Activated CD8-positive, alpha-beta memory T cell treated with anti-CD3 and anti-CD28 coated beads for 1 hour (primary cell): ENCODE data around the gene SEPTIN11.
A peak's percentile ranks its signal among the peaks of the same experiment; 100 is the strongest.

Experiments used
- DNase-seq, 2 donors: peaks; one replicate each; pipeline ENCODE4 v3.0.0-alpha.2; 2020; ENCODE audit warnings: low read depth in 1 of 2; ENCODE audit errors: extremely low read depth in 1 of 2

The SEPTIN11 gene

DNA sequence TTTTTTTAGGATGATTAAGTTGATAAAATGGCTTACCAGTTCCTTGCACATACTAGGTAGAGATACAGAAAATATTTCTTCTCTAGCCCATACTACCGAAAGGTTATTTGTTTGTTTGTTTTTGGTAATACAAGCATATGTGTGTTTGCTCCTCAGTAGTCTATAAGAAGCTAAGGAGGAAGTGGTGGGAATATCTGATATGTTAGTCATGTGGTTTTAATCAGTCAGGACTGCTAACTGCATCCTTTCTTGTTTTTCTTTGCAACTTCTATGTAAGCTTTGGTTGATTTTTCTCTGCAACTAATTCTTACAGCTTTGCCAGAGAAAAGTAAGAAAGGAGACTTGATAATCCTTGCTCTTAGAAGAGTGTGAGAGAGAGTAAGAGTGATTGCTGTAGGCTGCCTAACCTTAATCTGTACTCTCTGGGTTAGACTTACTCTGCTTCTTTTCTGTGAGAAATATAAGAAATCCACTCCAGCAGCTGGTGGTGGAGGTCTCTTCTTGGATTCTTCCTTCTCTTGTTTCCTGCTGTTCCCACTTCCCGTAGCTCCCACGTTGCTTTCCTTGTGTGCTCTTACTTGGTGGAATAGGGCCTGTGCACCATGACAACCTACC lies 28.3 kb downstream of the SEPTIN11 start:
- no peak for DNase-seq

DNA sequence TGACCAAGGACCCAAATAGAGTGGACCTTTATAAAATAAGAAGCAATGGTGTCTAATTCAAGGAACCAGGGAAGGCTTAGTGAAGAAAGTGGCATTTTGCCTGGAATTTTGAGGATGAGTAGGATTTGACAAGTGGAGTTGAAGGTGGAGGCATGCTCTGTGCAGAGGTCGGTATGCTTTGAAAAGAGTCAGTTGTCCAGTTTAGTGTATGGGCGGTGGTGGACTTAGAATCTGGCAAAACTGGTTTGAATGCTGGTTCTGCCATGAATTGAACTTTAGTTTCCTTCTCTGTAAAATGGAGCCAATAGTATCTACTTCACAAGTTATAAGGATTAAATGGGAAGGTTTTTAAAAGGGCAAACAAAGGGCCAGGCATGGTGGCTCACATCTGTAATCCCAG lies 29.7 kb downstream of the SEPTIN11 start:
- no peak for DNase-seq

DNA sequence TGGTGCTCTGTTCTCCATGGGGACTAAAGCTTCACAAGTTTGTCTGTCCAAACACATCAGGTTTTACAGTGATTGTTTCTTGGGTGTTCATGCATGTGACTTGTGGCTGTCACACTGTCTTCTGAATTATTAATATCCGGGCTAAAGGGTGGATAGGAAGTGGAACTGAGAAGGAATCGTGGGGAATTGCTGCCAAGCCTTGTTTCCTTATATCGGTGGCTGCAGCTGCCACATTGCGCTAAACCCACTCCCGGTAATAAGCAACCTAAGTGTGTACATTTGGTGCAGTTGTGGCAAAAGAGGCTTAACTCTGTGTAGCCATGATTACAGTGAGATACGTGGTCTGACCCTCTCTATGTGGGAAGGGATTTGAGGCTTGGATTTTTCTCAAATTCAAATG lies 30.7 kb downstream of the SEPTIN11 start:
- DNase-seq: no peak

DNA sequence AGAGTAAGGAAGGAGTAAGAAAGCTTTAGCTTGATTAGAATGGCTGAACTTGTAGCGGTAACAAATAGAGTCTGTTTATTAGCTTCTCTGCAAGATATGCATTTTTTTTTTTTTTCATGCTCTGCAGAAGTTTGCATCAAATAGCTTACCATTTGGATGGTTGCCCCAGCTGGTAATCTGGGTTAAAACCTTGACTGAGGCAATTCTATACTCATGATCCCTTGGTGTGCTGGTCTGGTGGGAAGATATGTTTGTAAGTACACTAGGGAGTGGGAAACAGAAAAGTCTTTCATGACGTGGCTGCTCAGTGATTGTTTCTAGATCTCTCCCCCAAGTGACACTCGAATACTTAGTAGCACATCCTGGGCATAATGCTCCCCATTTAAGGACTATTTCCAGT lies 32.1 kb downstream of the SEPTIN11 start:
- DNase-seq: no peak

DNA sequence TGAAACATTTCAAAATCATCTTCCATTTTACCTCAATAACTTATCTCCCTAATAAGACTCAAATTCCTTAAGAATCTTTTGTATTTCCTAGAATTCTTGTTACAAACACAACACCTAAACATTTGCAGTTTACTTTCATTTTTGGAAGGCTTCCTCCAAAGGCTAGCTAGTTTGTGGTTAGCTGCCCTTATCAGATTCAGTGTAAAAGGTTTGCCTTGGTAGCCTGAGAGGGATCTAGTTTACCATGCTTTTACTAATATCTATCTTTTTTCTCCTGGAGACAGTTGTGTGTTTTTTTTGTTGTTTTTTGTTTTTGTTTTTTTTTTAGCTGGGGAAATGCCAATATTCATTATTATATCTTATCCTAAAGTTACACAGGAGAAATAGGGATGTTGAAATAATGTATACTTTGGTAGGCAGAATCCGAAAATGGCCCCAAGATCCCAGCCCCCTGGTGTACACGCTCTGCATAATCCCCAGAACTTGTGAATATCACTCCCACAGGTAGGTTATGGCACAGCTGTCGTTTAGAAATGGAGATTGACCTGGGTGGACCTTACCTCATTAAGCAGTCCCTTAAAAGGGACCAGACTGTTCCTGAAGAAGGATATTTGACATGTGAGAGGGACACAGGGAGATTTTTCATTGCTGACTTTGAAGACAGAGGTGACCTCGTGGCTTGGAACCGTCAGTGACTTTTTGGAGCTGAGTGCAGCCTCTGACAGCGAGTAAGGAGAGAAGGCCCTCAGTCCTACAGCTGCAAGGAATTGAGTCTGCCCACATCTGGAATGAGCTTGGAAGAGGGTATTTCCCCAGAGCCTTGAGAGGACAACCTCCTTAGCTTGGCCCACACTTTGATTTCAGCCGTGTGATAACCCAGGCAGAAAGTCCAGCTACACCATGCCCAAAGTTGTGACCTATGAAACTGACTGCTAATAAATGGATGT lies 33.4 kb downstream of the SEPTIN11 start:
- DNase-seq: no peak

DNA sequence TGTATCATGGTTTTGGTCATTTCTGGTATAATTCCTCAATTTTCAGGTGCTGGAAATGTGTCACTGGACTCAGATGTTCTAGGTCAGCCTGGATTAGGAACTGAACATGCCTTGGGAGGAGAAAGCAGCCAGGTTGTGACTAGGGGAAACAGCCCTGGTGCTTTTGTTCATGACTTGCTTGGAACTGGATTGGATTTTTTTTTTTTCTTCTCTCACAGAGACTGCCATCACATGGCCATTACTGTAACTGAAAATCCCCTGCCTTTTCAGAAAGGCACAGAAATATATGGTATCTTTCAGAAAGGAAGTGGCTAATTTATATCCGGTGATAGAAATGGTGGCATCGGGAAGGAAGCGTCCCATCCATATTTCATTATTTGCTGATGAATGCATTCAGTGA lies 34.6 kb downstream of the SEPTIN11 start:
- DNase-seq: no peak

DNA sequence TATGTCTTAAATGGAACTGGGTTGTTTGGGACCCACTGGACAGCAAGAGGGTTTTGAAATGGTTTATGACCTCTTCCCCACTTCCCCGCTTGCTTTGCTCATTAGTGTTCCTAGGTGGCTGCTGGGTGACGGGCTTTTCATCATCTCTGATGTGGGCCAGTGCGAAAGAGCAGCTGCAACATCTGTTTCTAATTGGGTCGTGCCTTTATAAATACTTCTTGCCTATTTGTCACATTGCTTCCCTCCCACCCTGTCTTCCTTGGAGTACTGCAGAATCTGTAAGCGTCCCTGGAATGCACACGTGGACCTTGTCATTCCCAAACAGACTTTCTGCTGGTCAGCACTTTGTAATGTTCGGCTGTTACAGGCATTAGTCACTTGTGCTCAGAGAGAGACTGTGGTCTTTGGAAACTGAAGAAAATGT lies 35.2 kb downstream of the SEPTIN11 start:
- no peak for DNase-seq

DNA sequence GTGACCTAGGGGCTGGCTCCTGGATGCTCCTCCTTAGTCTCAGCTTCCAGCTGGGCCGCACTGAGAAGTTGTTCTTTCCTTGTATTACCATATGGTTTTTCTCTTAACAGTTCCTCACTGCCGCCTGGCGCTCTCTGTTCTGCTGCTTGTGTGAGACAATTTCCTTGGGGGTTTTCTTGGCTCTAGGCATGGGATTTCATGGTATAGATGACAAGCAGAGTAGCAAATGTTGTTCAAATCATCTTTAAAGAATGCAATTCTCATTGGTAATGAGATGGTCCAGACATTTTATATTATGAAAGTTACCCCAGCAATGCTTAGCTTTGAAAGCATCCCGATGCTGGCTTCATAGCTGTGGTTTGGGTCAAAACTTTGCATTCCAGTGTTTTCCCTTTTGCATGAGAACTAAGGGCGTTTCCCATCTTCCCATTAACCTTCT lies 37.6 kb downstream of the SEPTIN11 start:
- DNase-seq: no peak

DNA sequence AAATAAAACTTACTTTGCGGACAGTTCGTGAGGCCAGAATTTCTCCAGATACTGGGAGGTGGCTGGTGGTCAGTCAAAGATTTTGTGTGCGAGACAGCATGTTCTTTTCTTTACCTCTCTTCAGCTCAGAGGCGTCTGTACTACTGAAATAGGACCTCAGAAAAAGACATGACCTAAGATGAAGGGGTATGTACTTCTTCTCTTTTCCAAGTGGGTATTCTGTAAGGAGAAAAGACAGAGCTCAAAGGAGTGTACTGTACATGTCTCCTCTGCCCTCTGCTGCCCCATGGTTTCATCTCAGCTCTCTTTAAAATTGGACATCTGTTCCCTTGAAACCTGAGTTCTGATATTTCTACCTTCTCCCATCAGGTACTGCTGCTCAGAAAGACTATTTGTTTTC lies 38.1 kb downstream of the SEPTIN11 start:
- no peak for DNase-seq

DNA sequence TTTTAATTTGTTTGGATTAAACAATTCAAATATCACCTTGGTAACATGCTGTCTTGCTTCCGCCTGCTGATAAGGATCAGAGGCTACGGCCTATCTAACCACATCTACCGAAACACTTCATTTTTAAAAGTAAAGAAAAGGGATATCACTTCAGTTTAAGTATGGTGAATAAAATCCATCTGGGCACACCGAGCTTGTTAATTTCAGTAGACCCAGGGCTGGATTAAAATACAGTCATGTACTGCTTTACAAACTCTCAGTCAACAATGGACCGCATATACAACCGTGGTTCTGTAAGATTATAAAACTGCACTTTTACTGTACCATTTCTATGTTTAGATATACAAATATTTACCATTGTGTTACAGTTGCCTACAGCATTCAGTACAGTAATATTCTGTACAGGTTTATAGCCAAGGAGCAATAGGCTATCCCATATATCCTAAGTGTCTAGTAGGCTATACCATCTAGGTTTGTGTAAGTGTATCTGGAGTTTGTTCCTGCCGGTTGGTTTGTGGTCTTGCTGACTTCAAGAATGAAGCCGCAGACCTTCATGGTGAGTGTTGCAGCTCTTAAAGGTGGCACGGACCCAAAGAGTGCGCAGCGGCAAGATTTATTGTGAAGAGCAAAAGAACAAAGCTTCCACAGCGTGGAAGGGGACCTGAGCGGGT lies 40.0 kb downstream of the SEPTIN11 start:
- peak; percentile 39 to 40 for DNase-seq

DNA sequence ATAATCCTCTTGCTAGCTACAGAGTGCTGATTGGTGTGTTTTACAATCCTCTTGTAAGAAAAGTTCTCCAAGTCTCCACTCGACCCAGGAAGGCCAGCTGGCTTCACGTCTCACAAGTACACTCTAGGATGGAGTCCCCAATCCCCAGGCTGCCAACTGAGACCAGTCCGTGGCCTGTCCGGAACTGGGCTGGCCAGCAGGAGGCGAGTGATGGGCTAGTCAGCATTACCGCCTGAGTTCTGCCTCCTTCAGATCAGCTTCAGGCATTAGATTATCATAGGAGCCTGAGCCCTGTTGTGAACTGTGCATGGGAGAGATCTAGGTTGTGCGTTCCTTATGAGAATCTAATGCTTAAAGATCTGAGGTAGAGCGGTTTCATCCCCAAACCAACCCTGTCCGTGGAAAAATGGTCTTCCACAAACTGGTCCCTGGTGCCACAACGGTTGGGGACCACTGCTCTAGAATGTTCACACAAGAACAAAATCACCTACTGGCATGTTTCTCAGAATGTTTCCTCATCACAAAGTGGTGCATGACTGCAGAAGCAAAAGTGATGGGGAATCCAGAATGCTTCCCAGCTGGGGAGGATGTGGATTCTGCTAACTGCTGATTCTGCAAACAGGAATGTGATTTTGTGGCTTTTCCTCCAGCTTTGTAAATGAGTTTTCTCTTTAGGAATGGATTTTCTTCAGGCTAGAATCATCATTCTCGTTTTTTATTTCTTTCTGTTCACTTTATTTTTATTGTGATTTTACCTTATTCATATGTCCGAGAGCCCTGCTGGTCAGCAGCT lies 40.9 kb downstream of the SEPTIN11 start:
- DNase-seq: no peak

DNA sequence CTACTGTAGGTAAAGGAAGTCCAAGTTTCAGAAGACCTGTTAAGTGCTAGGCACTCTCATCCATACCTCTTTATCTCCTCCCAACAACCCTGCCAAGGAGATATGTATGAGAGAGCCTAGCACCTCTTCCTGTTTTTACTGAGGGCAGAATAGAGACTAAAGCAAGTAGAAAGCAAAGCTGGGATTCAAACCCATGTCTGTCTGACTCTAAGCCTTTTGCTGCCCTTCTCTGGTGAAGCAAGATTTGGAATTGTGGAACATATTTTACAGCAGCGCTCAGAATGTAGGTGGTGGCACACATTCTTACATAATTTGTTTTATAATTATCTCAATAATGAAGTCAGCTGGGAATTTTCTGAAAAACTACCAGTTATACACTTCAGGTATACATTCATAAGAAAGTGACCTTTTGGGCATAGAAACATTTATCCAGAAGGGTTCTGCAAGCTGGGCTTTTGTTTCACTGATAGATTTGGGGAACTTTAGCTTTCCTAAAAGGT lies 41.7 kb downstream of the SEPTIN11 start:
- no peak for DNase-seq

DNA sequence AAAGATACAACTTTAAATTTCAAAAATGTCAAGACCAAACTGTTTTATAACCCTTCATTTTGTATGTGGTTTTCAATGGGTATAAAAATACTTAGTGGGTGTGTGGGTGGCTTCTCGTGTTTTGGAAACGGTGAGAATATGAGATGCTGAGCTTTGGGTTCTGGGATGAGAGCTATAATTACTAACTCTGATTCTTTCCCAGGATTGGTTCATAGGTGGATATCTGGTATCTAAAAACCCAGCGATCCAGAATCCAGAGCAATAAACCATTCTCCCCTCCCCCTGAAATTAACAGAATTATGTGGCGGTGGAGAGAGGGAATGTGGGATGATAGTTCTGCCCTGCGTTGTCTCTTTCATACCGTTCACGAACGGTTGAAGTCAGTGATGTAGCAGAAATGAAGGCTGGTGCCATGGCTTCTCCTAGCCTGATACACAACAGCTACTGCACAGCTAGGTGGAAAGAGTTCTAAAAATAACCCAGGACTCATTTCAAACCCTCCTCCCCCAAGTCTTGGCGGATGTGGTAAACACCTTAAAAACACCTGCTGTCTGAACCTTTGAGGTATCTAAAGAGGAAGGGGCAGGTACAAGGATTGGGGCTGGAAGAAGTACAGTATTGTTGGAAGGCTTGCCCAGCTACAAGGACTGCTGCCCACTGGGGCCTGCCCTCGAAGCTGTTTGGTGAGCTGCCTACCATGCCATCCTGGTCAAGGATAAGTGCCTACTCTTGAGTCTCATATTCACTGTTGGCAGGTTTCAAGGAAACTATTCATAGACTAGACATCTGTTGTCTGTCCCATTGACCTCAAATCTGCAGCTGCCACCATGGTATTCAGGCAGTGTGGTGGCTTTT lies 44.5 kb downstream of the SEPTIN11 start:
- no peak for DNase-seq

DNA sequence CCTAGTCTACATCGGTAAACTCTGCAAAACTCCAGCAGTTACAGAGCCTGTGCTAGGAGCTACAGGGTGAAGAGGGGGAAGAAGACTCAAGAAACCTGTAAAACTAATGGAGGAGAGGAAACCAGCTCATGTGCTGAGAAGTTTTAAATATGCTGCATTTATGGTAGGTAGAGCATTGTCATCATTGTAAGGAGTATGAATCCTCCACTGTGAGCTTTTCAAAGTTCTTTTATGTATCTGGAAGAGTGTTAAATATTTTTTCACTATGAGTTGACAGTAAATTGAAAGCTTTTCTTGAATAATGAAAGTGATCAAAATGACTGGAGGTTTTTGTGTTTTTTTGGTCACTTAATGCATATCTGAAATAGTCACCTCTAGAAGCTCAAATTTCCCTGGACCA lies 46.2 kb downstream of the SEPTIN11 start:
- no peak for DNase-seq

DNA sequence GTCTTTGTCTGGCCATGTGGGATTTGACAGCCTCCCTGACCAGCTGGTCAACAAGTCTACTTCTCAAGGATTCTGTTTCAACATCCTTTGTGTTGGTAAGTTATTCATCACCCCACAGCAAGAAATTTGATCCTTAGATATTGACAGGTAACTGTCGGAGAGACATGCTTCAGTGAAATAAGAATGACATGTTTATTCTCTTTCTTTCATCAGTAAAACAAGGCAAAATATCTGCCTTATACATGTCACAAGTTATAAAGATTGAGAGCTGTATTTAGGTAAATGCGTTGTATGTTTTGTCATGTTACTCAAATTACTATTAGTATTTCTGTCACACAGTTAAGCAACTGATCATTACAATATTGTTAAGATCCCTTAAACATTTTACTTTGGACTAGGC lies 46.9 kb downstream of the SEPTIN11 start:
- no peak for DNase-seq

DNA sequence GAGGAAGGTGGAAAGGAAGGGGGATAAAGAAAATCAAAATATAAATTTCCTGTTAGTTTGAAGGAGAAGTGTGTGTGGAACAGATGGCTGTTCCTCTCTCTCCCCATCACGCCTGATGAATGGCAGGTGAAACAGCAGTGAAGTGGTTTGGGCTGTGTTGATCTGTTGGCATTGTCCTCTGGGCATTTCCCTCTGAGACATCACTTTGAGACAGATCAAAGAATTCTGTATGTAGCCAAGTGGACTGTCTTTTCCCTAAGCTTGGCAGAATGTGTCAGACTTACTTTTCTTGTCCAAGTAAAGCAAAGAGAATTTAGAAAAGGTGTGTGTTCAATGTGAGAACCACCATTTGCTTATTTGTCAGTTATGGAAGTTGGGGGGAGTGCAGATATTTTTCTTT lies 47.5 kb downstream of the SEPTIN11 start:
- DNase-seq: no peak

DNA sequence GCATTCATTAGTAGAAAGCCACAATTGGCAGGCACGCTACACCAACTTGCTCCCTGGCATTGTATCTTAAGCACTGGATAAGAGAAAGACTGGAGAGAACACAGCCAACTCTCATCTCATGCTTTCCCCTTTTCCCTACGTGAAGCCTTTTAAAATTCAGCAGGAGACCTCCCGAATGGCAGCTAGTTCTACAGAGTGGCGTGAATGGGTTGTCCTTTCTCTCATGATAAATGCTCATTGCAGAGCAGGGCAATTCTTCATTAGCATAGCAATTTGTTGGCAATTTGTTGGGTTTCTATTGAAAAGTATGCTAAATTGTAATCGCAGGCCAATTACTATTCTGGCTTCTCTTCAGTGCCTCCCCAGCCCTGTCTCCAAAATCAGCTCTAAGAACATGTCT lies 48.0 kb downstream of the SEPTIN11 start:
- no peak for DNase-seq

DNA sequence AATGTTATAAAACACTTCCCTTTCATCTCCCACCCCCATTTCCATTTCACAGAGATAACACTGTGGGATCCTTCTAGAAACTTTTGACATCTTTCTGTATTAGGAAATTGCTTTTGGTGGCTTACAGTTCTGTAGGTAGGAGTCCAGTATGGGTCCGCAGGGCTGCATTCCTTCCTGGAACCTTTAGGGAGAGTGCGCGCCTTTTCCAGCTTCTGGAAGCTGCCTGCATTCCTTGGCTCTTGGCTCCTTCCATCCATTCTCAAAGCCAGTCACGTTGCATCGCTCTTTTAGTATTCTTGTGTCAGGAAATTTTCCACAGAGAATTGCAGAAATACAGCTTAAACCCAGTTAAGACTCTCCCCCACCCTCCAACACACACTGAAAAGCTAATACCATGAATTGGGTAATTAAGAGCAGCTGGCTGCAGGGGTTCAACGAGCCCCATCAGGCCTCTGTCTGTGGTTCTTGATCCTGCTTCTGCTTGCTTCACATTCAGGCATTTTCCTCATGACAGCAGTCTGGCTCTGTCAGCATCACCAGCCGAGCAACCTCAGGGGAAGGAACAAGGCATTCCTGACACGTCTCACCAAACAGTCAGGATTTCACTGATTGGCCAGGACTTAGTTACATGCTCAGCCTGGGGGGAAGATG lies 48.8 kb downstream of the SEPTIN11 start:
- no peak for DNase-seq
